Panc1 (cell line): ENCODE data around the gene VWA8. TPM values are rescaled to one million over a fixed set of nuclear protein-coding genes. Genes with fewer than 3 reads are reported as not detected.

Experiments used
- ATAC-seq: fragments of 200-7000 bp; cut with Tn5 transposase; 2 replicates; pipeline ENCODE4 v1.9.1; 2020; ENCODE audit warnings: mild to moderate bottlenecking, moderate library complexity
- BruUV-seq: library from RNA; stranded (reverse); fragments of 400-500 nt; replicated peaks from 2 replicates; lab custom pipeline; 2021; lab: Mats Ljungman, UMichigan
- CTCF ChIA-PET: fragments of 300-600 bp; sonication (Branson Sonifier 250); formaldehyde crosslinking; loops from one replicate; lab custom pipeline; 2022; ENCODE audit warnings: antibody characterized with exemption; lab: Charles Lee
- POLR2A ChIA-PET: fragments of 300-600 bp; sonication (Branson Sonifier 250); formaldehyde crosslinking; loops from one replicate; lab custom pipeline; 2022; ENCODE audit warnings: antibody characterized with exemption; lab: Charles Lee
- DNase-seq: peaks from one replicate; pipeline ENCODE4 v3.0.0-alpha.2; 2010; ENCODE audit warnings: low read depth, low spot score
- H3K27ac ChIP-seq: 2 replicates; pipeline ENCODE4 v1.5.1; 2011; ENCODE audit warnings: mild to moderate bottlenecking, low read length, inconsistent platforms
- H3K27me3 ChIP-seq: fragments of 200-500 bp; sonication (Bioruptor generic); 2 replicates; pipeline ENCODE4 v1.6.0; 2014; ENCODE audit warnings: low read length, inconsistent platforms; ENCODE audit not compliant: control insufficient read depth, insufficient read depth
- H3K36me3 ChIP-seq: fragments of 200-500 bp; sonication (Bioruptor generic); 2 replicates; pipeline ENCODE4 v1.5.1; 2014; ENCODE audit warnings: inconsistent platforms, mild to moderate bottlenecking, low read length, moderate library complexity; ENCODE audit not compliant: control insufficient read depth, insufficient read depth
- H3K4me1 ChIP-seq: 2 replicates; pipeline ENCODE4 v1.5.1; 2011; ENCODE audit warnings: inconsistent platforms, mild to moderate bottlenecking, low read length, moderate library complexity; ENCODE audit not compliant: control insufficient read depth, insufficient read depth
- H3K4me3 ChIP-seq, 2 experiments: 2 replicates each; pipeline ENCODE4 v1.5.1; 2011 to 2012; ENCODE audit warnings: low read depth in 2 of 2, low read length in 2 of 2, mild to moderate bottlenecking in 2 of 2, inconsistent platforms in 1 of 2, moderate library complexity in 1 of 2
- H3K9me3 ChIP-seq: fragments of 200-500 bp; sonication (Bioruptor generic); 2 replicates; pipeline ENCODE4 v1.5.1; 2014; ENCODE audit warnings: low read depth, mild to moderate bottlenecking, inconsistent platforms, low read length, moderate library complexity; ENCODE audit not compliant: control insufficient read depth, insufficient read depth
- POLR2AphosphoS5 ChIP-seq: IDR thresholded peaks from 2 replicates; pipeline ENCODE4 v1.6.1; 2012; ENCODE audit warnings: mild to moderate bottlenecking, low read depth, low read length, moderate library complexity
- SIN3A ChIP-seq: IDR thresholded peaks from 2 replicates; pipeline ENCODE4 v1.6.1; 2012; ENCODE audit warnings: low read depth, mild to moderate bottlenecking, low read length, moderate library complexity, borderline replicate concordance; ENCODE audit not compliant: insufficient read depth
- TCF7L2 ChIP-seq: IDR thresholded peaks from 2 replicates; pipeline ENCODE4 v1.6.1; 2011; ENCODE audit warnings: mild to moderate bottlenecking, low read depth, low read length, inconsistent platforms
- in situ Hi-C: cut with HindIII; loops from 2 replicates; pipeline ENCODE4 v1.10.0; 2016; ENCODE audit warnings: low sequenced_read_pairs, low pct_unique_long_range_greater_than_20kb
- intact Hi-C: fragments of 100-400 bp; cut with micrococcal nuclease; formaldehyde crosslinking; loops from one replicate; pipeline ENCODE4 v1.10.0; 2022; ENCODE audit not compliant: unreplicated experiment
- total RNA-seq: library from RNA; stranded (reverse); gene quantifications from one replicate; pipeline ENCODE4 v1.2.1, GENCODE V29; 2021; ENCODE audit not compliant: unreplicated experiment
- TF ChIP-seq, protein P1 (sequence below), 2 experiments: IDR thresholded peaks; 2 replicates each; pipeline ENCODE4 v1.6.1; 2011 to 2012; ENCODE audit warnings: low read depth in 2 of 2, control low read depth in 1 of 2, low read length in 1 of 2, mild to moderate bottlenecking in 1 of 2, moderate library complexity in 1 of 2; ENCODE audit not compliant: insufficient read depth in 1 of 2
- TF ChIP-seq, protein P2 (sequence below): fragments of 450-650 bp; IDR thresholded peaks from 2 replicates; pipeline ENCODE4 v1.5.1; 2017; ENCODE audit warnings: mild to moderate bottlenecking

Gene VWA8
- total RNA-seq, 1 experiment from 2014 or later, result 11.2 TPM

DNA sequence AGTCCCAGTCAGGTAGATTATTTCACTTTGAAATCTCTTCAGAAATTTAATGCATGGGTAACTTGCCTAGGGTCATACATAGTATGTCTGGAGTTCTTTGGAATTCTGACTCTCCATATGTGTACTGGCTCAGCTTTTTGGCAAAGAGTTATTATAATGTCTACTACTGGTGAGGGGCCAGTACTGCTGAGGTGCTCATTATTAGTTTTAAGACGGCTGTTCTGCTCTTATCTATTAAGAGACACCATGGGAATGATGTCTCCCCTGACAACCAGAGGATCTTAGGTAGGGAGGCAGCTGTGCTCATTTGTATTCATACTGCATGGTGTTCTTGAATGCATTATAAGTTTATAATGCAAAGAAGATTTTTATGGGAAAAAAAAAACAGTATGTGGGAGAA, 319.5 kb downstream of the VWA8 start:
- no TSS peak for BruUV-seq
- ChIA-PET CTCF (no interaction called here), POLR2A (interaction anchor here (0.5 kb wide), 1 partner anchor 49 kb away, joined by 6 read pairs; no protein-coding TSS in a partner anchor)
- H3K27me3 ChIP-seq, result no peaks in the 10 kb centered on the region
- no peaks in the 10 kb centered on the region for H3K4me1 ChIP-seq
- no peak overlapping the region for H3K27ac ChIP-seq
- H3K4me3 ChIP-seq, result no peak overlapping the region
- in situ Hi-C loops (no loop called here), intact Hi-C loops (no loop called here)
- ATAC-seq (no peak), DNase-seq (no peak)
- no peaks in the 10 kb centered on the region for H3K9me3 ChIP-seq
- H3K36me3 ChIP-seq, result no peaks in the 10 kb centered on the region
- TF ChIP-seq, protein P1, sequence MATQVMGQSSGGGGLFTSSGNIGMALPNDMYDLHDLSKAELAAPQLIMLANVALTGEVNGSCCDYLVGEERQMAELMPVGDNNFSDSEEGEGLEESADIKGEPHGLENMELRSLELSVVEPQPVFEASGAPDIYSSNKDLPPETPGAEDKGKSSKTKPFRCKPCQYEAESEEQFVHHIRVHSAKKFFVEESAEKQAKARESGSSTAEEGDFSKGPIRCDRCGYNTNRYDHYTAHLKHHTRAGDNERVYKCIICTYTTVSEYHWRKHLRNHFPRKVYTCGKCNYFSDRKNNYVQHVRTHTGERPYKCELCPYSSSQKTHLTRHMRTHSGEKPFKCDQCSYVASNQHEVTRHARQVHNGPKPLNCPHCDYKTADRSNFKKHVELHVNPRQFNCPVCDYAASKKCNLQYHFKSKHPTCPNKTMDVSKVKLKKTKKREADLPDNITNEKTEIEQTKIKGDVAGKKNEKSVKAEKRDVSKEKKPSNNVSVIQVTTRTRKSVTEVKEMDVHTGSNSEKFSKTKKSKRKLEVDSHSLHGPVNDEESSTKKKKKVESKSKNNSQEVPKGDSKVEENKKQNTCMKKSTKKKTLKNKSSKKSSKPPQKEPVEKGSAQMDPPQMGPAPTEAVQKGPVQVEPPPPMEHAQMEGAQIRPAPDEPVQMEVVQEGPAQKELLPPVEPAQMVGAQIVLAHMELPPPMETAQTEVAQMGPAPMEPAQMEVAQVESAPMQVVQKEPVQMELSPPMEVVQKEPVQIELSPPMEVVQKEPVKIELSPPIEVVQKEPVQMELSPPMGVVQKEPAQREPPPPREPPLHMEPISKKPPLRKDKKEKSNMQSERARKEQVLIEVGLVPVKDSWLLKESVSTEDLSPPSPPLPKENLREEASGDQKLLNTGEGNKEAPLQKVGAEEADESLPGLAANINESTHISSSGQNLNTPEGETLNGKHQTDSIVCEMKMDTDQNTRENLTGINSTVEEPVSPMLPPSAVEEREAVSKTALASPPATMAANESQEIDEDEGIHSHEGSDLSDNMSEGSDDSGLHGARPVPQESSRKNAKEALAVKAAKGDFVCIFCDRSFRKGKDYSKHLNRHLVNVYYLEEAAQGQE (IDR thresholded peaks at IDR 0.05; ENCODE audit: insufficient read depth in 1 of 2, low read depth in 2 of 2, low read length in 1 of 2), result no peak
- TF ChIP-seq SIN3A, result no peak
- no peak for TF ChIP-seq POLR2AphosphoS5
- no peak for TF ChIP-seq TCF7L2
- TF ChIP-seq, protein P2, sequence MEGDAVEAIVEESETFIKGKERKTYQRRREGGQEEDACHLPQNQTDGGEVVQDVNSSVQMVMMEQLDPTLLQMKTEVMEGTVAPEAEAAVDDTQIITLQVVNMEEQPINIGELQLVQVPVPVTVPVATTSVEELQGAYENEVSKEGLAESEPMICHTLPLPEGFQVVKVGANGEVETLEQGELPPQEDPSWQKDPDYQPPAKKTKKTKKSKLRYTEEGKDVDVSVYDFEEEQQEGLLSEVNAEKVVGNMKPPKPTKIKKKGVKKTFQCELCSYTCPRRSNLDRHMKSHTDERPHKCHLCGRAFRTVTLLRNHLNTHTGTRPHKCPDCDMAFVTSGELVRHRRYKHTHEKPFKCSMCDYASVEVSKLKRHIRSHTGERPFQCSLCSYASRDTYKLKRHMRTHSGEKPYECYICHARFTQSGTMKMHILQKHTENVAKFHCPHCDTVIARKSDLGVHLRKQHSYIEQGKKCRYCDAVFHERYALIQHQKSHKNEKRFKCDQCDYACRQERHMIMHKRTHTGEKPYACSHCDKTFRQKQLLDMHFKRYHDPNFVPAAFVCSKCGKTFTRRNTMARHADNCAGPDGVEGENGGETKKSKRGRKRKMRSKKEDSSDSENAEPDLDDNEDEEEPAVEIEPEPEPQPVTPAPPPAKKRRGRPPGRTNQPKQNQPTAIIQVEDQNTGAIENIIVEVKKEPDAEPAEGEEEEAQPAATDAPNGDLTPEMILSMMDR, result no peak

DNA sequence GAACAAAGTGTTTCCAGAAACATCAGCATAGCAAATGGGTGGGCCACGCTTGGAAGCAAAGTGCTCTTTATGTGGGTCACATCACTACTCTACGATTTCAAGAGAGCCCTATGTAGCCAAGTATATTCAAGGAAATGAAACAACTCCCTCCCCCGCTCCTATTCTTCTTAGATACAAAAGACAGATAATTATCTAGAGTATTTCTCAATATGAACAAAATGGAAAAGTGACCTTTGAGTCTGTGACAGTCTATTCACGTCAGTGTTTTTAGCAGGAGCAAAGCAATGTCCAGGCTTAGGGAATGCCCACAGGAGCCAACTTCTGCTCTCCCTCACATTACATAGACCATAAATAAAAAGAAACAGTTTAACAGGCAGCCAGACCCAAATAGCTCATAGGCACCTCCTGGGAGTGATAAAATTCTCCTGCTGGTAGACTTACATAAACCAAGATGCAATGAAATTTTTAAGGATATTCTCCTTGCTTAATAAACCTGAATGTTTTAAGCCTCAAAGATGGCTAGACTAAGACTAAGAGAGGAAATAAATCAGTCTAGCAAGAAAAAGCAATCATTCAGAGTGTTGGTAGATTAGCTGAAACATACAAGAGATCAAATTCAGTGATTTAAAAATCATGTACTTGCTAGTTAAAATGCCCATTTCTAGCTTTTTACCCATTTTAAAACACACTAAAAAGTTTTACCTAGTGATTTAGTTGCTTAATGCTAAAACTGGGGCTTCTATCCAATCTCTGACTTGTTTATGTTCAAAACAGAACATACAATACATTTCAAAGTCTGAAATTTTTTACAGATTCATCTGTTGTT, 320.7 kb downstream of the VWA8 start:
- ATAC-seq (no peak), DNase-seq (no peak)
- intact Hi-C loops (no loop called here), in situ Hi-C loops (no loop called here)
- Histone ChIP-seq H3K27me3 (no peaks in the 10 kb centered on the region), H3K27ac (no peak overlapping the region), H3K36me3 (no peaks in the 10 kb centered on the region), H3K9me3 (no peaks in the 10 kb centered on the region), H3K4me1 (no peaks in the 10 kb centered on the region), H3K4me3 (no peak overlapping the region)
- ChIA-PET POLR2A (no interaction called here), CTCF (no interaction called here)
- no TSS peak for BruUV-seq
- TF ChIP-seq SIN3A (no peak), TCF7L2 (no peak), POLR2AphosphoS5 (no peak)
- TF ChIP-seq, protein P2, result no peak
- TF ChIP-seq, protein P1 (IDR thresholded peaks at IDR 0.05; ENCODE audit: insufficient read depth in 1 of 2, low read depth in 2 of 2, low read length in 1 of 2), result no peak
